ENCODE measurements around the gene RAET1L. TPM values are rescaled to one million over a fixed set of nuclear protein-coding genes. Genes with fewer than 3 reads are reported as not detected.
"Not testable (repeated sequence)": the region's sequence is repeated elsewhere in the genome, so short reads cannot be mapped to it uniquely, and the experiment has no call there.

The RAET1L gene
- polyA plus RNA-seq, 3 donors = not detected

- H3K4me2 ChIP-seq (replicated peaks; ENCODE audit: extremely low read depth, low read length, poor library complexity, severe bottlenecking) = no peak overlapping the region
- H3K27me3 ChIP-seq (ENCODE audit: control insufficient read depth in 2 of 2, insufficient read depth in 2 of 2, low read length in 2 of 2) = peaks cover 48 to 65% of the 10 kb centered on the region in 2 donors
- Mint-ChIP-seq H3K4me1 (peaks cover 10% of the 10 kb centered on the region), H3K9me3 (peaks cover 0 to 10% (median 2%) of the 10 kb centered on the region in 7 donors), H3K27me3 (ENCODE audit: low read depth in 3 of 3) (peaks cover 60 to 79% (median 63%) of the 10 kb centered on the region in 3 donors), H3K36me3 (peaks cover 3 to 9% of the 10 kb centered on the region in 2 donors), H3K27ac (no peak overlapping the region), H3K4me3 (peak overlapping the region in 1 of 2 donors; percentile 89)
- no peak overlapping the region for H3K4me3 ChIP-seq (replicated peaks in 1 of 3; ENCODE audit: low read depth in 2 of 3, low read length in 3 of 3)
- no peaks in the 10 kb centered on the region for H3K9me3 ChIP-seq (replicated peaks in 1 of 2; ENCODE audit: control insufficient read depth in 1 of 2, insufficient read depth in 1 of 2, low read length in 2 of 2)
- peak; percentile 84 for TF ChIP-seq CTCF (IDR thresholded peaks at IDR 0.05)
- H3K79me2 ChIP-seq (ENCODE audit: insufficient read depth, low read length) = no peaks in the 10 kb centered on the region
- 21% methylated on average over 5 of the region's 6 CpGs for WGBS (ENCODE audit: insufficient coverage)
- H3K36me3 ChIP-seq (replicated peaks in 1 of 2; ENCODE audit: control insufficient read depth in 1 of 2, insufficient read depth in 2 of 2, low read length in 2 of 2) = no peaks in the 10 kb centered on the region
- intact Hi-C loops (cut with micrococcal nuclease) = loop anchor here (2.0 to 5.0 kb wide), 2 partner anchors 82 to 184 kb away; no protein-coding TSS in a partner anchor
- H3K27ac ChIP-seq (ENCODE audit: low read depth in 1 of 2, low read length in 2 of 2) = no peak overlapping the region
- no peaks in the 10 kb centered on the region for H4K20me1 ChIP-seq (ENCODE audit: insufficient read depth, low read length)
- H2AFZ ChIP-seq (ENCODE audit: insufficient read depth, low read depth, low read length, poor library complexity, severe bottlenecking) = no peak overlapping the region
- no peak overlapping the region for H3K9ac ChIP-seq (ENCODE audit: insufficient read depth, low read length, poor library complexity, severe bottlenecking)
- DNase-seq = peak; percentile 42 to 74 (median 59)
- H3K4me1 ChIP-seq (ENCODE audit: control insufficient read depth in 1 of 2, insufficient read depth in 2 of 2, low read length in 2 of 2) = peaks cover 4% of the 10 kb centered on the region in 2 donors
Measured at GRCh38 chr6:150016324-150017185, 8.8 kb downstream of the RAET1L start.

GRCh38 chr6:150015281-150016001 lies 9.9 kb downstream of the RAET1L start:
- H3K27ac Mint-ChIP-seq, DNase-seq: not testable (repeated sequence)
- WGBS (ENCODE audit: insufficient coverage) = 5% methylated on average over 13 of the region's 15 CpGs

DNA sequence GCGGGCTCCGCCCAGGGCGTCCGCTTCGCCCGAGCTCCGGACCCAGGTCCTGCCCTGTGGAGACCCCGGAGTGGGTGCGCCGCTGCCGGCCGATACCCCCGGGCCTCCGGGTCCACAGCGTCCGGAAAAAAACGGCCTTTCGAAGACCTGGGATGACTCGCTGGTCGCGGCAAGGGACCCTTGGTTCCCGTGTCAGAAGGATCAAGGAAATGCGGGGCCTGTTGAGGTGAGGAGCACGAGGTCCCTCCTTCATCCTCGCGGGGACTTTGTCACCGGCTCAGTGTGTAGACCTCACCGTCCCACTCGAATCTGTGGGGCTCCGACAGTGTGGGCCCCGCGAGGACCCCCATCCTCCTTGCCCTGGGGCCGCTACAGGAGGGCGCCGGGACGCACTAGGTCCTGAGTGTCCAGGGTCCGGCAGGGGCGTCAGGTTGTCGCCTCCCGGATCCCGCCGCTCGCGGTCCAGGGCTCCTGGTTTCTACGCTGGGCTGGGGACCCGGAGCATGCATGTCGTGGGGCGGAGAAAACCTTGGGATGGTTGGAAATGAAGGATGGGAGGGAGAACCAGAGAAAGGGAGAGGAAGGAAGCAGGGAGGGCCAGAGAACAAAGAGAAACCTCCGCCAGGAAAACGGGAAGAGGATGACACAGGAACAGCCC lies 10.6 kb downstream of the RAET1L start:
- not testable (repeated sequence) for H4K20me1 ChIP-seq (ENCODE audit: insufficient read depth, low read length); H3K4me1 ChIP-seq (ENCODE audit: control insufficient read depth in 1 of 2, insufficient read depth in 2 of 2, low read length in 2 of 2); H3K27ac ChIP-seq (ENCODE audit: low read depth in 1 of 2, low read length in 2 of 2); H3K36me3 Mint-ChIP-seq; H3K9me3 Mint-ChIP-seq; H3K36me3 ChIP-seq (replicated peaks in 1 of 2; ENCODE audit: control insufficient read depth in 1 of 2, insufficient read depth in 2 of 2, low read length in 2 of 2); H3K27ac Mint-ChIP-seq; H3K9ac ChIP-seq (ENCODE audit: insufficient read depth, low read length, poor library complexity, severe bottlenecking); H3K9me3 ChIP-seq (replicated peaks in 1 of 2; ENCODE audit: control insufficient read depth in 1 of 2, insufficient read depth in 1 of 2, low read length in 2 of 2); DNase-seq; H3K79me2 ChIP-seq (ENCODE audit: insufficient read depth, low read length); H3K4me2 ChIP-seq (replicated peaks; ENCODE audit: extremely low read depth, low read length, poor library complexity, severe bottlenecking); H3K4me3 ChIP-seq (replicated peaks in 1 of 3; ENCODE audit: low read depth in 2 of 3, low read length in 3 of 3); H2AFZ ChIP-seq (ENCODE audit: insufficient read depth, low read depth, low read length, poor library complexity, severe bottlenecking)
- WGBS (ENCODE audit: insufficient coverage) = no CpG with 5 or more reads among the region's 50 CpGs
- H3K27me3 ChIP-seq (ENCODE audit: control insufficient read depth in 2 of 2, insufficient read depth in 2 of 2, low read length in 2 of 2) = peaks cover 62 to 79% of the 10 kb centered on the region in 2 donors
- peaks cover 10% of the 10 kb centered on the region for H3K4me1 Mint-ChIP-seq
- intact Hi-C loops (cut with micrococcal nuclease) = loop anchor here in 1 of 2 donors (5.0 kb wide), 1 partner anchor 182 kb away; no protein-coding TSS in a partner anchor
- peak overlapping the region; percentile 64 to 89 for H3K4me3 Mint-ChIP-seq
- H3K27me3 Mint-ChIP-seq (ENCODE audit: low read depth in 3 of 3) = peaks cover 70 to 89% (median 80%) of the 10 kb centered on the region in 3 donors

More at GRCh38 chr6:150015281-150016001, 9.9 kb downstream of the RAET1L start:
- Mint-ChIP-seq H3K4me1 (peaks cover 10% of the 10 kb centered on the region), H3K27me3 (ENCODE audit: low read depth in 3 of 3) (peaks cover 65 to 84% (median 73%) of the 10 kb centered on the region in 3 donors), H3K4me3 (peak overlapping the region; percentile 64 to 89)
- not testable (repeated sequence) for H3K36me3 Mint-ChIP-seq; H3K36me3 ChIP-seq (replicated peaks in 1 of 2; ENCODE audit: control insufficient read depth in 1 of 2, insufficient read depth in 2 of 2, low read length in 2 of 2); H4K20me1 ChIP-seq (ENCODE audit: insufficient read depth, low read length); H3K79me2 ChIP-seq (ENCODE audit: insufficient read depth, low read length); H3K27ac ChIP-seq (ENCODE audit: low read depth in 1 of 2, low read length in 2 of 2); H2AFZ ChIP-seq (ENCODE audit: insufficient read depth, low read depth, low read length, poor library complexity, severe bottlenecking); H3K9ac ChIP-seq (ENCODE audit: insufficient read depth, low read length, poor library complexity, severe bottlenecking); H3K9me3 ChIP-seq (replicated peaks in 1 of 2; ENCODE audit: control insufficient read depth in 1 of 2, insufficient read depth in 1 of 2, low read length in 2 of 2); H3K4me2 ChIP-seq (replicated peaks; ENCODE audit: extremely low read depth, low read length, poor library complexity, severe bottlenecking); H3K4me1 ChIP-seq (ENCODE audit: control insufficient read depth in 1 of 2, insufficient read depth in 2 of 2, low read length in 2 of 2); H3K9me3 Mint-ChIP-seq; H3K4me3 ChIP-seq (replicated peaks in 1 of 3; ENCODE audit: low read depth in 2 of 3, low read length in 3 of 3)
- H3K27me3 ChIP-seq (ENCODE audit: control insufficient read depth in 2 of 2, insufficient read depth in 2 of 2, low read length in 2 of 2) = peaks cover 55 to 72% of the 10 kb centered on the region in 2 donors
- intact Hi-C loops (cut with micrococcal nuclease) = loop anchor here (2.0 to 5.0 kb wide), 2 partner anchors 81 to 183 kb away; no protein-coding TSS in a partner anchor
